Neural cell (in vitro differentiated cells): ENCODE results near the gene XRRA1. TPM values are rescaled to one million over a fixed set of nuclear protein-coding genes. Genes with fewer than 3 reads are reported as not detected.

Experiments
- H2AFZ ChIP-seq: fragments of 200-600, 300-800 bp; sonication (generic), shearing (Covaris generic); 2 replicates; pipeline ENCODE4 v1.6.0; 2014; ENCODE audit warnings: low read depth, mild to moderate bottlenecking, antibody characterized with exemption, low read length, moderate library complexity
- H3F3A ChIP-seq: fragments of 200-600 bp; shearing (Covaris generic); 2 replicates; pipeline ENCODE4 v1.6.1; 2016; ENCODE audit warnings: mild to moderate bottlenecking, moderate library complexity, mixed read lengths, antibody characterized with exemption, low read length; ENCODE audit not compliant: insufficient read depth, poor library complexity, severe bottlenecking
- H3K27ac ChIP-seq: fragments of 200-600, 300-800 bp; sonication (generic), shearing (Covaris generic); 2 replicates; pipeline ENCODE4 v1.5.1; 2014; ENCODE audit warnings: mild to moderate bottlenecking, low read length, moderate library complexity
- H3K27me3 ChIP-seq: fragments of 300-800, 200-600 bp; sonication (generic), shearing (Covaris generic); 2 replicates; pipeline ENCODE4 v1.6.0; 2014; ENCODE audit warnings: mild to moderate bottlenecking, low read depth, low read length, moderate library complexity; ENCODE audit not compliant: insufficient read depth
- H3K36me3 ChIP-seq: fragments of 300-800, 200-600 bp; sonication (generic), shearing (Covaris generic); 2 replicates; pipeline ENCODE4 v1.5.1; 2014; ENCODE audit warnings: mild to moderate bottlenecking, antibody characterized with exemption, low read length, moderate library complexity; ENCODE audit not compliant: insufficient read depth
- H3K4me2 ChIP-seq: fragments of 300-800, 200-600 bp; sonication (generic), shearing (Covaris generic); 2 replicates; pipeline ENCODE4 v1.6.0; 2014; ENCODE audit warnings: mild to moderate bottlenecking, low read length
- H3K4me3 ChIP-seq: fragments of 300-800, 200-600 bp; sonication (generic), shearing (Covaris generic); 2 replicates; pipeline ENCODE4 v1.5.1; 2014; ENCODE audit warnings: mild to moderate bottlenecking, low read length, moderate library complexity
- H3K79me2 ChIP-seq: fragments of 200-600 bp; shearing (Covaris generic); replicated peaks from 2 replicates; pipeline ENCODE4 v1.6.0; 2014; ENCODE audit warnings: mild to moderate bottlenecking, low read length, moderate library complexity; ENCODE audit not compliant: insufficient read depth
- H3K9ac ChIP-seq: fragments of 300-800, 200-600 bp; sonication (generic), shearing (Covaris generic); 2 replicates; pipeline ENCODE4 v1.6.1; 2016; ENCODE audit warnings: mild to moderate bottlenecking, low read length, mixed read lengths
- H3K9me2 ChIP-seq: fragments of 200-600 bp; shearing (Covaris generic); 2 replicates; pipeline ENCODE4 v1.6.1; 2016; ENCODE audit warnings: mild to moderate bottlenecking, low read length, mixed read lengths; ENCODE audit not compliant: insufficient read depth
- H3K9me3 ChIP-seq: fragments of 200-600, 300-800 bp; sonication (generic), shearing (Covaris generic); 2 replicates; pipeline ENCODE4 v1.6.1; 2016; ENCODE audit warnings: mild to moderate bottlenecking, mixed run types, low read length, moderate library complexity, mixed read lengths
- H4K20me1 ChIP-seq: fragments of 200-600 bp; shearing (Covaris generic); 2 replicates; pipeline ENCODE4 v1.6.1; 2016; ENCODE audit warnings: mild to moderate bottlenecking, mixed run types; ENCODE audit not compliant: insufficient read depth
- CTCF ChIP-seq: fragments of 450-650 bp; IDR thresholded peaks from 2 replicates; pipeline ENCODE4 v1.5.1; 2014; ENCODE audit warnings: antibody characterized with exemption, mild to moderate bottlenecking, moderate library complexity; ENCODE audit not compliant: poor library complexity, severe bottlenecking
- EP300 ChIP-seq: fragments of 450-650 bp; conservative IDR thresholded peaks from 2 replicates; pipeline ENCODE4 v1.6.1; 2014; ENCODE audit warnings: antibody characterized with exemption, mild to moderate bottlenecking, moderate library complexity; ENCODE audit not compliant: poor library complexity, severe bottlenecking
- EZH2 ChIP-seq: fragments of 200-600, 300-800 bp; shearing (Covaris generic), sonication (generic); IDR thresholded peaks from 2 replicates; pipeline ENCODE4 v1.6.1; 2014; ENCODE audit warnings: antibody characterized with exemption, low read length, borderline replicate concordance, mild to moderate bottlenecking; ENCODE audit not compliant: insufficient read depth, poor library complexity, severe bottlenecking
- MXI1 ChIP-seq: fragments of 450-650 bp; conservative IDR thresholded peaks from 2 replicates; pipeline ENCODE4 v1.6.1; 2014; ENCODE audit warnings: antibody characterized with exemption, mild to moderate bottlenecking; ENCODE audit not compliant: poor library complexity, severe bottlenecking
- POLR2AphosphoS5 ChIP-seq: IDR thresholded peaks from 2 replicates; pipeline ENCODE4 v1.6.1; 2012
- RAD21 ChIP-seq: fragments of 450-650 bp; conservative IDR thresholded peaks from 2 replicates; pipeline ENCODE4 v1.6.1; 2014; ENCODE audit warnings: antibody characterized with exemption, mild to moderate bottlenecking, moderate library complexity
- REST ChIP-seq: IDR thresholded peaks from 2 replicates; pipeline ENCODE4 v1.6.1; 2012; ENCODE audit warnings: borderline replicate concordance
- SMC3 ChIP-seq: fragments of 450-650 bp; conservative IDR thresholded peaks from 2 replicates; pipeline ENCODE4 v1.6.1; 2014; ENCODE audit warnings: antibody characterized with exemption, mild to moderate bottlenecking, moderate library complexity; ENCODE audit not compliant: poor library complexity
- TAF1 ChIP-seq: IDR thresholded peaks from 2 replicates; pipeline ENCODE4 v1.6.1; 2012; ENCODE audit warnings: low read depth
- polyA plus RNA-seq: library from polyadenylated mRNA; depleted of rRNA; stranded (reverse); fragments of >200 nt; gene quantifications from 2 replicates; pipeline ENCODE4 v1.2.3, GENCODE V29; 2014

The XRRA1 gene
- polyA plus RNA-seq, 1 donor from 2014 or later: 2.7 TPM

GRCh38 chr11:74949753-74950137, 854 bp upstream of the XRRA1 start:
- no peaks in the 10 kb centered on the region for H3K9me2 ChIP-seq
- H3K9ac ChIP-seq: peak overlapping the region; percentile 85
- peaks cover 38% of the 10 kb centered on the region for H3K79me2 ChIP-seq
- peak overlapping the region; percentile 84 for H3K4me2 ChIP-seq
- H3K36me3 ChIP-seq: no peaks in the 10 kb centered on the region
- no peaks in the 10 kb centered on the region for H3K27me3 ChIP-seq
- no peaks in the 10 kb centered on the region for H3K9me3 ChIP-seq
- TF ChIP-seq MXI1: no peak
- TF ChIP-seq EP300: no peak
- TF ChIP-seq SMC3: no peak
- no peak for TF ChIP-seq POLR2AphosphoS5
- TF ChIP-seq RAD21: no peak
- no peak for TF ChIP-seq TAF1
- no peaks in the 10 kb centered on the region for H3F3A ChIP-seq
- peak overlapping the region; percentile 73 for H3K27ac ChIP-seq
- H4K20me1 ChIP-seq: no peaks in the 10 kb centered on the region
- peak overlapping the region; percentile 84 for H3K4me3 ChIP-seq
- H2AFZ ChIP-seq: peak overlapping the region; percentile 79

DNA sequence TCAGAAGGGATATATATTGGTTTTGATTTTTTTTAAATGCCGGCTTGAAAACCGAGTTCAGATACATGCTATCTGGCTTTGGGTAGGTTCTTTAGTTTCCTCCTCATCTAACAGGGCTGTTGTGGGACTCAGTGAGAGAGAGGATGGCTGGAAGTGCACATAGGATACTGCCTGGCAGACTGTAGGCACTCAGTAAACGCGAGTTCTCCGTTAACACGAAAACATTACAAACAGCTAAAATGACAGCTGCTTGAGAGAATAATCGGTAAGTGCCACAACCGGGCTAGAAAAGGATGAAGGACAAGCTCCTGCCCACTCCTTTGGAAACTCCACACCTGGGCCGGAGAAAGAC, 369 bp downstream of the XRRA1 start:
- no peaks in the 10 kb centered on the region for H3F3A ChIP-seq
- H2AFZ ChIP-seq: peak overlapping the region; percentile 56
- H3K27ac ChIP-seq: peak overlapping the region; percentile 46
- H4K20me1 ChIP-seq: no peaks in the 10 kb centered on the region
- peak overlapping the region; percentile 29 for H3K4me2 ChIP-seq
- peak overlapping the region; percentile 53 for H3K9ac ChIP-seq
- peak overlapping the region; percentile 84 for H3K4me3 ChIP-seq
- H3K27me3 ChIP-seq: no peaks in the 10 kb centered on the region
- no peaks in the 10 kb centered on the region for H3K9me2 ChIP-seq
- TF ChIP-seq REST: no peak
- no peak for TF ChIP-seq CTCF
- no peak for TF ChIP-seq MXI1
- no peaks in the 10 kb centered on the region for H3K9me3 ChIP-seq
- no peaks in the 10 kb centered on the region for H3K36me3 ChIP-seq
- H3K79me2 ChIP-seq: peaks cover 28% of the 10 kb centered on the region

DNA sequence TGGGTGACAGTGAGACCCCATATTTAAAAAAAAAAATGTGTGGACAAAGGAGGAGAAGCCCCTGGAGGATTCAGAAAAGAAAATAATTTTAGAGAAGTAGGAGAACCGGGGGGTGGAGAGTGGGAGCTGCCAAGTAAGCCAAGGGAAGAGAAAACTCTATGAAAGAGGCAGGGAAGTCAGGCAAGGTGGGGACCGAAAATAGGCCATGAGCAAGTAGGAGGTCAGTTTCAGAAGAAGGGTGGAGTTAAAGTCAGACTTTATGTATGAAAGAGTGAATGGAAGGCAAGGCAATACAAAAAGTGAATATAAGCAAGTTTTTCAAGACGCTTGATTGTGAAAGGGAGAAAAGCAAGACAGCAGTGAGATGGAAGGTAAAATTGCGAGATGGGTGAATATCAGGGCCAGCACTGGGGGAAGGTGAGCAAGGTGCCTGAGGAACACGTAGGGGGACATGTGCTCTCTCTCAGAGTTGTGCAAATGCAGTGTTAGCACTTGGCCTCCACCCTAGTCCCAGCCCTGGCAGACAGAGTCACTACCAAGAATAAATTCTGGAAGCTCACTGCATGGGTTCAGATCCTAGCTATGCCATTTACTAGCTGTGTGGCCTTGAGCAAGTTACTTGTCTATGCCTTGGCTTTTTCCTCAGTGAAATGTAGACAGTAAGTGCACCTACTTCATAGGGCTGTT, 6.7 kb downstream of the XRRA1 start:
- TF ChIP-seq EP300: no peak
- no peak for TF ChIP-seq SMC3
- no peak for TF ChIP-seq TAF1
- no peak for TF ChIP-seq REST
- no peak for TF ChIP-seq MXI1
- TF ChIP-seq EZH2: no peak
- TF ChIP-seq CTCF: no peak
- TF ChIP-seq RAD21: no peak
- TF ChIP-seq POLR2AphosphoS5: no peak
- no peaks in the 10 kb centered on the region for H3K9me2 ChIP-seq
- H4K20me1 ChIP-seq: no peaks in the 10 kb centered on the region
- no peaks in the 10 kb centered on the region for H3F3A ChIP-seq
- no peak overlapping the region for H3K4me3 ChIP-seq
- no peak overlapping the region for H2AFZ ChIP-seq
- H3K36me3 ChIP-seq: no peaks in the 10 kb centered on the region
- no peaks in the 10 kb centered on the region for H3K79me2 ChIP-seq
- H3K9me3 ChIP-seq: no peaks in the 10 kb centered on the region
- H3K4me2 ChIP-seq: no peak overlapping the region
- no peak overlapping the region for H3K27ac ChIP-seq
- no peak overlapping the region for H3K9ac ChIP-seq
- H3K27me3 ChIP-seq: no peaks in the 10 kb centered on the region
